IMR-90 (cell line): Measurements from ENCODE around the gene HMCN1. TPM values are rescaled to one million over a fixed set of nuclear protein-coding genes. Genes with fewer than 3 reads are reported as not detected.

Source experiments
- ATAC-seq: fragments of 200-7000 bp; cut with Tn5 transposase; 2 replicates; pipeline ENCODE4 v1.9.1; 2020; ENCODE audit warnings: low read depth, mild to moderate bottlenecking, moderate library complexity
- BruUV-seq: library from RNA; stranded (reverse); fragments of 400-500 nt; replicated peaks from 2 replicates; lab custom pipeline; 2021; lab: Mats Ljungman, UMichigan
- CTCF ChIA-PET: fragments of 300-600 bp; formaldehyde crosslinking; extraction: SDS; loops from one replicate; lab custom pipeline; 2021; ENCODE audit warnings: antibody characterized with exemption; lab: Yijun Ruan, JAX
- POLR2A ChIA-PET: fragments of 300-600 bp; sonication (Branson Sonifier 250); formaldehyde crosslinking; loops from one replicate; lab custom pipeline; 2022; ENCODE audit warnings: antibody characterized with exemption; ENCODE audit not compliant: unreplicated experiment; lab: Charles Lee
- DNase-seq: peaks from one replicate; pipeline ENCODE4 v3.0.0; 2013
- H2AFZ ChIP-seq: replicated peaks from 2 replicates; pipeline ENCODE3; 2013; ENCODE audit warnings: low read length, mild to moderate bottlenecking; ENCODE audit not compliant: poor library complexity
- H2AK5ac ChIP-seq: 2 replicates; pipeline ENCODE4 v1.6.1; 2013; ENCODE audit warnings: low read depth, low read length, inconsistent platforms
- H2AK9ac ChIP-seq: replicated peaks from 2 replicates; pipeline ENCODE3; 2013; ENCODE audit warnings: mild to moderate bottlenecking, low read depth, low read length, moderate library complexity; ENCODE audit not compliant: poor library complexity
- H2BK120ac ChIP-seq: 2 replicates; pipeline ENCODE4 v1.6.1; 2013; ENCODE audit warnings: low read depth, low read length, inconsistent platforms
- H2BK15ac ChIP-seq: 3 replicates; pipeline ENCODE4 v1.6.1; 2013; ENCODE audit warnings: low read depth, low read length, inconsistent platforms
- H2BK20ac ChIP-seq: 2 replicates; pipeline ENCODE4 v1.6.1; 2013; ENCODE audit warnings: low read depth, mild to moderate bottlenecking, inconsistent platforms, low read length, moderate library complexity
- H2BK5ac ChIP-seq: 2 replicates; pipeline ENCODE4 v1.6.1; 2013; ENCODE audit warnings: mild to moderate bottlenecking, low read depth, low read length, inconsistent platforms; ENCODE audit not compliant: poor library complexity, severe bottlenecking
- H3K14ac ChIP-seq: replicated peaks from 2 replicates; pipeline ENCODE4 v1.6.1; 2013; ENCODE audit warnings: low read depth, low read length, inconsistent platforms
- H3K18ac ChIP-seq: 2 replicates; pipeline ENCODE4 v1.6.1; 2013; ENCODE audit warnings: low read depth, low read length, control low read depth
- H3K23ac ChIP-seq: 2 replicates; pipeline ENCODE4 v1.6.1; 2013; ENCODE audit warnings: low read depth, low read length, inconsistent platforms
- H3K27ac ChIP-seq: 2 replicates; pipeline ENCODE4 v1.5.1; 2013; ENCODE audit warnings: mild to moderate bottlenecking, control low read depth, low read length; ENCODE audit not compliant: insufficient read depth
- H3K27me3 ChIP-seq: 2 replicates; pipeline ENCODE4 v1.6.1; 2013; ENCODE audit warnings: low read length; ENCODE audit not compliant: control insufficient read depth, insufficient read depth
- H3K36me3 ChIP-seq: 2 replicates; pipeline ENCODE4 v1.6.1; 2013; ENCODE audit warnings: low read length, mixed read lengths; ENCODE audit not compliant: control insufficient read depth, insufficient read depth
- H3K4ac ChIP-seq: 2 replicates; pipeline ENCODE4 v1.6.1; 2013; ENCODE audit warnings: low read depth, low read length, inconsistent platforms
- H3K4me1 ChIP-seq: 2 replicates; pipeline ENCODE4 v1.6.1; 2013; ENCODE audit warnings: low read length, mixed read lengths; ENCODE audit not compliant: control insufficient read depth, insufficient read depth
- H3K4me2 ChIP-seq: 2 replicates; pipeline ENCODE4 v1.6.1; 2013; ENCODE audit warnings: low read depth, mild to moderate bottlenecking, control low read depth, low read length, moderate library complexity
- H3K4me3 ChIP-seq: 2 replicates; pipeline ENCODE4 v1.5.1; 2013; ENCODE audit warnings: low read depth, mild to moderate bottlenecking, control low read depth, low read length, moderate library complexity; ENCODE audit not compliant: insufficient read depth
- H3K56ac ChIP-seq: 2 replicates; pipeline ENCODE4 v1.6.1; 2013; ENCODE audit warnings: low read length, inconsistent platforms; ENCODE audit not compliant: insufficient read depth; ENCODE audit errors: extremely low read depth
- H3K79me1 ChIP-seq, 2 experiments: 2 replicates each; pipeline ENCODE4 v1.6.1; 2013; ENCODE audit warnings: low read length in 2 of 2, inconsistent platforms in 1 of 2, low read depth in 1 of 2
- H3K9ac ChIP-seq: 2 replicates; pipeline ENCODE4 v1.6.1; 2013; ENCODE audit warnings: low read depth, low read length, control low read depth
- H3K9me1 ChIP-seq: 2 replicates; pipeline ENCODE4 v1.6.1; 2013; ENCODE audit warnings: low read length, inconsistent platforms; ENCODE audit not compliant: insufficient read depth
- H3K9me3 ChIP-seq: 2 replicates; pipeline ENCODE4 v1.6.1; 2013; ENCODE audit warnings: low read length; ENCODE audit not compliant: control insufficient read depth, insufficient read depth
- H4K20me1 ChIP-seq: 2 replicates; pipeline ENCODE4 v1.6.1; 2013; ENCODE audit warnings: low read length, inconsistent platforms; ENCODE audit not compliant: insufficient read depth
- H4K5ac ChIP-seq: 2 replicates; pipeline ENCODE4 v1.6.1; 2013; ENCODE audit warnings: mild to moderate bottlenecking, low read depth, low read length, control low read depth
- H4K8ac ChIP-seq, 2 experiments: 2 replicates each; pipeline ENCODE4 v1.6.1; 2013; ENCODE audit warnings: low read depth in 2 of 2, low read length in 2 of 2, control low read depth in 1 of 2, inconsistent platforms in 1 of 2
- H4K91ac ChIP-seq: 2 replicates; pipeline ENCODE4 v1.6.1; 2013; ENCODE audit warnings: low read depth, low read length, inconsistent platforms; ENCODE audit not compliant: insufficient read depth
- BHLHE40 ChIP-seq: fragments of 150-350 bp; IDR thresholded peaks from 2 replicates; pipeline ENCODE4 v1.6.1; 2016; ENCODE audit warnings: mild to moderate bottlenecking, low read depth, low read length
- CEBPB ChIP-seq: IDR thresholded peaks from 2 replicates; pipeline ENCODE4 v1.6.1; 2012; ENCODE audit warnings: low read depth, low read length, improper control_type of control experiment
- MAZ ChIP-seq: IDR thresholded peaks from 2 replicates; pipeline ENCODE4 v1.6.1; 2012; ENCODE audit warnings: low read depth, mild to moderate bottlenecking, low read length, improper control_type of control experiment, moderate library complexity, borderline replicate concordance
- SMC3 ChIP-seq: fragments of 150-350 bp; IDR thresholded peaks from 2 replicates; pipeline ENCODE4 v1.6.1; 2016; ENCODE audit warnings: low read depth, mild to moderate bottlenecking, antibody characterized with exemption, low read length, moderate library complexity
- WGBS, 2 experiments: methylation state at CpG; one replicate each; pipeline versions ENCODE4 v1.1.5 to v1.1.7; 2013; ENCODE audit warnings: missing lambda C conversion rate in 2 of 2; ENCODE audit not compliant: insufficient read length in 1 of 2; ENCODE audit errors: extremely low coverage in 2 of 2; 5-methylcytosine and 5-hydroxymethylcytosine counted together
- dilution Hi-C: fragments of 300-500 bp; cut with HindIII; formaldehyde crosslinking; loops from one replicate; pipeline ENCODE4 v1.14.3; 2018; ENCODE audit warnings: low sequenced_read_pairs; ENCODE audit not compliant: unreplicated experiment
- in situ Hi-C: fragments of 300-500 bp; cut with MboI; formaldehyde crosslinking; loops from 3 replicates; pipeline ENCODE4 v1.14.3; 2019; ENCODE audit warnings: low sequenced_read_pairs, inconsistent platforms, mixed read lengths
- intact Hi-C: fragments of 100-400 bp; cut with micrococcal nuclease; formaldehyde crosslinking; loops from 2 replicates; pipeline ENCODE4 v1.10.0; 2022
- polyA plus RNA-seq, 3 experiments: library from polyadenylated mRNA; depleted of rRNA; stranded (reverse); fragments of >200 nt; gene quantifications; 2 replicates each; pipeline ENCODE4 v1.2.3, GENCODE V29; 2012; ENCODE audit warnings: low replicate concordance in 1 of 3
- total RNA-seq: library from RNA; depleted of rRNA; stranded (reverse); fragments of >200 nt; gene quantifications from 2 replicates; pipeline ENCODE4 v1.2.3, GENCODE V29; 2012

Gene HMCN1
- total and polyA plus RNA-seq, 2 of the 4 experiments (the other 2 are of a cell fraction), result 6.1 to 11.7 TPM

DNA sequence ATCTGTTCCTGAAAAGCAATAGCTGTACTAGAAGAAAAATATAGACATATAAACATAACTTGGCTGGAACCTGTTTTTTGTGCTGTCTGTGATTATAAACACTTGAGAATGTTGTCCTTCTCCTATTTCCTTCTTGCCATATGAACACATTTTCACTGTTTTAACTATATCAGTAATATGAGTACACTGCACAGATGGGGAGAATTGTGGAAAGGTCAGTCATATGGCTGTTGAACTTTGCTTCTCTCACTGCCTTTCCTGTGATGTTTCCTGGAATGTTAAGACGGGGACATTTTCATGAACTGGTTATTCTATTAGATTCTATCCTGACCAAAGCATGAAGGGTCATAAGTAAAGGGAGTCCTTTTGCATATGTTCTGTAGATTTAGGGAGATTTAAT is 24.9 kb downstream of the HMCN1 start:
- no peak overlapping the region for H4K8ac ChIP-seq
- no peak overlapping the region for H2AFZ ChIP-seq
- H4K5ac ChIP-seq, result no peak overlapping the region
- TF ChIP-seq BHLHE40 (no peak), CEBPB (no peak), MAZ (no peak), SMC3 (no peak)
- H3K9me3 ChIP-seq, result no peaks in the 10 kb centered on the region
- POLR2A ChIA-PET, result no interaction called here
- H3K18ac ChIP-seq, result no peak overlapping the region
- H3K4ac ChIP-seq, result no peak overlapping the region
- H2BK15ac ChIP-seq, result no peak overlapping the region
- peak; percentile 48; the same call in 1 of the 2 replicates for ATAC-seq
- no peak overlapping the region for H2BK120ac ChIP-seq
- H2AK9ac ChIP-seq, result no peak overlapping the region
- H2AK5ac ChIP-seq, result no peak overlapping the region
- no peak overlapping the region for H3K9ac ChIP-seq
- no peak overlapping the region for H2BK5ac ChIP-seq
- no peak overlapping the region for H3K4me3 ChIP-seq
- H3K4me1 ChIP-seq, result no peaks in the 10 kb centered on the region
- H3K14ac ChIP-seq, result no peak overlapping the region
- CTCF ChIA-PET, result no interaction called here
- H4K91ac ChIP-seq, result no peak overlapping the region
- no peak overlapping the region for H2BK20ac ChIP-seq
- no peaks in the 10 kb centered on the region for H3K36me3 ChIP-seq
- H3K4me2 ChIP-seq, result no peak overlapping the region
- H3K23ac ChIP-seq, result no peak overlapping the region
- H3K9me1 ChIP-seq, result no peaks in the 10 kb centered on the region
- H3K27me3 ChIP-seq, result no peaks in the 10 kb centered on the region
- H3K27ac ChIP-seq, result no peak overlapping the region
- DNase-seq, result peak; percentile 12
- no peak overlapping the region for H3K56ac ChIP-seq
- in situ Hi-C loops, result no loop called here
- no TSS peak for BruUV-seq
- dilution Hi-C loops, result no loop called here
- H4K20me1 ChIP-seq, result no peaks in the 10 kb centered on the region
- H3K79me1 ChIP-seq, result no peaks in the 10 kb centered on the region
- intact Hi-C loops, result no loop called here
- no CpG with 5 or more reads among the region's 1 CpG for whole genome bisulfite sequencing, 2 experiments
